ENCODE measurements around the gene LCP2.

DNA sequence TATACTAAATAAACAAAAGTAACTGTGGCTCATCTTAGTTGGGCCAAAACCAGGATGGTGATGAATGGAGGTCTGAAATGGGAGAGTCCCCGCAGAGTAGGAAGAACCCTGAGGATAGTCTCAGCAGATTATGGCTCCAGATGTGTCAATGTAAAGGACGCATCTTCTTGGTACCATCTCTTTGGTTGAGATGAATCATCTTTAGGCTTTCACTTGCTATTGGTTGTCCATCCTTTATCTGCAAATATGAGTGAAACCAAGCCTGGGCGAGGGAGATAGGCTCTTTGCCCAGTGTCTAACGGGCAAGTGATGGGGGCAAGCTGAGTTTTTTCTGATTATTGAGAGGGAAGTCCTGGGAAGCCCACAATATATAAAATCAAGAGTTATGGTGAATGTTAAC is 19.4 kb upstream of the LCP2 start:
- TF ChIP-seq, protein P1, sequence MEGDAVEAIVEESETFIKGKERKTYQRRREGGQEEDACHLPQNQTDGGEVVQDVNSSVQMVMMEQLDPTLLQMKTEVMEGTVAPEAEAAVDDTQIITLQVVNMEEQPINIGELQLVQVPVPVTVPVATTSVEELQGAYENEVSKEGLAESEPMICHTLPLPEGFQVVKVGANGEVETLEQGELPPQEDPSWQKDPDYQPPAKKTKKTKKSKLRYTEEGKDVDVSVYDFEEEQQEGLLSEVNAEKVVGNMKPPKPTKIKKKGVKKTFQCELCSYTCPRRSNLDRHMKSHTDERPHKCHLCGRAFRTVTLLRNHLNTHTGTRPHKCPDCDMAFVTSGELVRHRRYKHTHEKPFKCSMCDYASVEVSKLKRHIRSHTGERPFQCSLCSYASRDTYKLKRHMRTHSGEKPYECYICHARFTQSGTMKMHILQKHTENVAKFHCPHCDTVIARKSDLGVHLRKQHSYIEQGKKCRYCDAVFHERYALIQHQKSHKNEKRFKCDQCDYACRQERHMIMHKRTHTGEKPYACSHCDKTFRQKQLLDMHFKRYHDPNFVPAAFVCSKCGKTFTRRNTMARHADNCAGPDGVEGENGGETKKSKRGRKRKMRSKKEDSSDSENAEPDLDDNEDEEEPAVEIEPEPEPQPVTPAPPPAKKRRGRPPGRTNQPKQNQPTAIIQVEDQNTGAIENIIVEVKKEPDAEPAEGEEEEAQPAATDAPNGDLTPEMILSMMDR (IDR thresholded peaks at IDR 0.05 in 2 of 3, conservative IDR thresholded peaks at IDR 0.05 in 1 of 3; ENCODE audit: borderline replicate concordance in 1 of 3, insufficient read depth in 1 of 3, low read depth in 2 of 3, low read length in 2 of 3), result no peak
- no peak for TF ChIP-seq EZH2phosphoT487 (IDR thresholded peaks at IDR 0.05; ENCODE audit: borderline replicate concordance)
- TF ChIP-seq POLR2A (IDR thresholded peaks at IDR 0.05; ENCODE audit: borderline replicate concordance, extremely low read depth, insufficient read depth, insufficient read length), result no peak
- TF ChIP-seq RAD21 (IDR thresholded peaks at IDR 0.05; ENCODE audit: low read depth), result no peak
- TF ChIP-seq POLR2AphosphoS5 (IDR thresholded peaks at IDR 0.05; ENCODE audit: low read depth, low read length), result no peak
